ENCODE results near the gene DNAJB4.

The DNAJB4 gene

GRCh38 chr1:78009276-78009675 is 4.5 kb downstream of the DNAJB4 start:
- Histone ChIP-seq H3K4me2 (ENCODE audit: low read length) (no peak overlapping the region), H3K79me2 (ENCODE audit: insufficient read depth, low read length) (peaks cover 50% of the 10 kb centered on the region), H3K9ac (ENCODE audit: low read length) (no peak overlapping the region)

GRCh38 chr1:78009836-78010235 is 5.1 kb downstream of the DNAJB4 start:
- no peaks in the 10 kb centered on the region for H4K20me1 ChIP-seq (ENCODE audit: insufficient read depth, low read length)
- H3K9me3 ChIP-seq (ENCODE audit: low read length), result no peaks in the 10 kb centered on the region
- TF ChIP-seq EZH2 (IDR thresholded peaks at IDR 0.05; ENCODE audit: borderline replicate concordance, low read length) (no peak), CTCF (IDR thresholded peaks at IDR 0.05; ENCODE audit: low read length) (no peak)
- no peak overlapping the region for H3K4me2 ChIP-seq (ENCODE audit: low read length)
- no peaks in the 10 kb centered on the region for H3K27me3 ChIP-seq (ENCODE audit: insufficient read depth, low read length)
- H3K9ac ChIP-seq (ENCODE audit: low read length), result no peak overlapping the region
- H3K36me3 ChIP-seq (ENCODE audit: insufficient read depth, low read length), result peaks cover 11% of the 10 kb centered on the region
- no peak overlapping the region for H3K27ac ChIP-seq (ENCODE audit: low read depth, low read length, poor library complexity, severe bottlenecking)
- H3K4me1 ChIP-seq (ENCODE audit: insufficient read depth, low read length, severe bottlenecking), result peaks cover 27% of the 10 kb centered on the region
- peaks cover 50% of the 10 kb centered on the region for H3K79me2 ChIP-seq (ENCODE audit: insufficient read depth, low read length)
- H3K4me3 ChIP-seq (ENCODE audit: low read depth, low read length, poor library complexity, severe bottlenecking), result no peak overlapping the region
- H3F3A ChIP-seq (ENCODE audit: insufficient read depth, low read length), result no peaks in the 10 kb centered on the region
- no peaks in the 10 kb centered on the region for H3K9me2 ChIP-seq (ENCODE audit: low read depth, low read length)
- no peak overlapping the region for H2AFZ ChIP-seq (ENCODE audit: low read length)

More at GRCh38 chr1:78009276-78009675, 4.5 kb downstream of the DNAJB4 start:
- Histone ChIP-seq H3K9me3 (ENCODE audit: low read length) (no peaks in the 10 kb centered on the region), H3K9me2 (ENCODE audit: low read depth, low read length) (no peaks in the 10 kb centered on the region), H3K36me3 (ENCODE audit: insufficient read depth, low read length) (peaks cover 11% of the 10 kb centered on the region), H4K20me1 (ENCODE audit: insufficient read depth, low read length) (no peaks in the 10 kb centered on the region), H3K27me3 (ENCODE audit: insufficient read depth, low read length) (no peaks in the 10 kb centered on the region), H3K27ac (ENCODE audit: low read depth, low read length, poor library complexity, severe bottlenecking) (no peak overlapping the region), H3K4me1 (ENCODE audit: insufficient read depth, low read length, severe bottlenecking) (peaks cover 31% of the 10 kb centered on the region), H2AFZ (ENCODE audit: low read length) (no peak overlapping the region), H3K4me3 (ENCODE audit: low read depth, low read length, poor library complexity, severe bottlenecking) (no peak overlapping the region), H3F3A (ENCODE audit: insufficient read depth, low read length) (peaks cover 2% of the 10 kb centered on the region; the same call in 1 of the 2 replicates)
- TF ChIP-seq EZH2 (IDR thresholded peaks at IDR 0.05; ENCODE audit: borderline replicate concordance, low read length), result no peak
- TF ChIP-seq CTCF (IDR thresholded peaks at IDR 0.05; ENCODE audit: low read length), result no peak

- Histone ChIP-seq H3K36me3 (ENCODE audit: insufficient read depth, low read length) (peaks cover 19% of the 10 kb centered on the region), H3K4me1 (ENCODE audit: insufficient read depth, low read length, severe bottlenecking) (peaks cover 24% of the 10 kb centered on the region), H3K79me2 (ENCODE audit: insufficient read depth, low read length) (peaks cover 38% of the 10 kb centered on the region), H3K4me2 (ENCODE audit: low read length) (no peak overlapping the region), H3K4me3 (ENCODE audit: low read depth, low read length, poor library complexity, severe bottlenecking) (no peak overlapping the region), H3K9me3 (ENCODE audit: low read length) (no peaks in the 10 kb centered on the region), H3K27me3 (ENCODE audit: insufficient read depth, low read length) (no peaks in the 10 kb centered on the region), H3K27ac (ENCODE audit: low read depth, low read length, poor library complexity, severe bottlenecking) (no peak overlapping the region), H2AFZ (ENCODE audit: low read length) (no peak overlapping the region), H3K9me2 (ENCODE audit: low read depth, low read length) (no peaks in the 10 kb centered on the region), H3K9ac (ENCODE audit: low read length) (no peak overlapping the region), H4K20me1 (ENCODE audit: insufficient read depth, low read length) (no peaks in the 10 kb centered on the region), H3F3A (ENCODE audit: insufficient read depth, low read length) (no peaks in the 10 kb centered on the region; the same call in 1 of the 2 replicates)
- TF ChIP-seq CTCF (IDR thresholded peaks at IDR 0.05; ENCODE audit: low read length) (no peak), EZH2 (IDR thresholded peaks at IDR 0.05; ENCODE audit: borderline replicate concordance, low read length) (no peak)
Measured at GRCh38 chr1:78011050-78011449, 6.3 kb downstream of the DNAJB4 start.
